GM18858 (cell line): Measurements from ENCODE around the gene RYR2.

ENCODE experiments used
- ATAC-seq: cut with Tn5 transposase; IDR thresholded peaks from one replicate; pipeline ENCODE4 v1.9.1; 2021; ENCODE audit not compliant: unreplicated experiment

RYR2 gene

DNA sequence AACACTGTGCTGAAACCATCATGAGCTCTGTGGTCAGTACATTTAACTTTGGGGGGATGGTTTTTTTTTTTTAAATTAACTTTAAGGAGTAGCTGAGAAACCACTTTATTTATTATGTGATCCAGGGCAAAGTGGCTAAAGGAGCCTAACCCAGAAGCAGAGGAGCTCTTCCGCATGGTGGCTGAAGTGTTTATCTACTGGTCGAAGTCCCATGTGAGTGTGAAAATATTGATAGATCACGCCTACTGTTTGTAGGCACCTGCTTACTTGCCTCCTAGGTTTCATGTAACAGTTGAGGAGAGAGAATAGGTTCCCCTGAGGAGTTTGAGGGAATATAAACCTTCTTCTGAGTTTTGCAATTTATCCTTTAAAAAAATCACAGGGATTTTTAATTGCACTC, 667.4 kb downstream of the RYR2 start:
- ATAC-seq, result no peak

DNA sequence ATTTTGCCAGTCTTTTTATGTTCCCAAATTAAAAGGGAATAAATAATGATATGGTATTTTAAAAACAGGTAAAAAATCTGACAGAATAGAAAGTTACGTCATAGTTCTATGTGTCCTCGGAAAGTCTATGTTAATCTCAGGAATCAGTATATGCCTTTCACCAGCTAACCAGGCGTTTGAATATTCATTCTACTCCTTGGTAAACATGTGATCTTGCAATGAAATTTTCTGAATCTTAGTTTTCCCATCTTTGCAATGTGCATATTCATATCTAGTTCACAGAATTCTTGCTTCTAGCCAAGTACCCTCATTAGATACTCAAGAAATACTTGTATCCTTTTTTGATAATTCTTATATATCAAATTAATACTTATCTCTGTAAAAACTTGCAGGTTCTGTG, 669.3 kb downstream of the RYR2 start:
- no peak for ATAC-seq

DNA sequence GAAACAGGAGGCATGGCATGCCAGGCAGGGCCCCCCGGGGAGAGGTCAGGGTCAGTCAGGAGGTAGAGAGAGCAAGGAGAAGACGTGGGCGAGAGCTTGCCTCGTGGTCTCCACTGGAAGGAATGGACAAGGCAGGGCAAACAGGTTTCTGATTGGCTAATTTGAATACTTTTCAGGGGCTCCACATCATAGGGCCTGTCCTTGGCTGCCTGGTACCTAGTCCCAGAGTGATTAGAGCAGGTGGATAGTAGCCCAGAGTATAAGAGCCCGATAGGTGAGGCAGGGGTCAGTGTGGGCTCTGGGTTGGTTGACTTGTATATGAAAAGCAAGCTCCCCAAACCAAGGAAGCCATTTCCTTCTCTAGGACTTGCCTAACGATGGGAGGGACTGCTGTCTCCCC, 670.1 kb downstream of the RYR2 start:
- ATAC-seq, result no peak

DNA sequence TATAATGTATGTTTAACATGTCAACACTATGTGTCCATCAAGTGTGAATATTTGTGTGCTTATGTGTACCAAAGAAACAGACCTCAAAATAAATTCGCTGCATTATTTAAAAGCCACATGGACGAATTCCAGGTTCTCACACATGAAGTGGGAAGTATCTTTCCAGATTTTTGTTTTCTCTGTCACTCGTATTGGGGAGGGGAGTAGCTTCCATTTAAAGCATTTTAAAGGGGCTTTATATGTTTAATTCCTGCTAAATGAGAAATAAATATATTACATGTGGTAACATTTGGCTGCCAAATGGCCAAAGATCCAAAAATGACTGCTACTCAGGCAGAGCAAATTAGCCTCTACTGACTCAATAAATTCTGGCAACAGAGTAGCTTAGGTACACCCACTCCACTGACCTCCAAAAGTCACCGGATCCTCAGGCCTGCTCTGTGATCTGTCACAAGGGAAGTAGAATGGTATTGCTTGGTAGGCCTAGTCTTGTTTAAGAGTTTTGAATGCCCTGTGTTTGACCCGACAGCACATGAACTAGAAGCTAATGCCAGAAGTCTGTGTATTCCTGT, 670.7 kb downstream of the RYR2 start:
- no peak for ATAC-seq

DNA sequence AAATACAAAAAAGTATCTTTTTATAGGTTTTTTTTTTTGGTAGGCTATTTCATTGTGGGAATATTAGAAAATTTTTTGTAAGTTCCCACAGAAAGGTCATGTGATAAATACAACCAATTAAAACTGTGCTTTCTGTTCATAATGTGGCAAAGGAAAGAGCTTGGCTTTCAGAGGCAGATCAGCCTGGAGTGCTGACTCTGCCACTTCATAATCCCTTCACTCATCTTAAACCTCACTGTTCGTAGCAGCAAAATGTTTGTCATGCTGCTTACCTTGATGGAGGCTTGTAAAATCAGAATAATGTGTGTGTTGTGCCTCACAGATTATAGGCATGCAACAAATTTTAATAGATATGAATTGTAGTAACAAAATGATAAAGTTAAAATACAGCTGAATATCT, 671.9 kb downstream of the RYR2 start:
- no peak for ATAC-seq

DNA sequence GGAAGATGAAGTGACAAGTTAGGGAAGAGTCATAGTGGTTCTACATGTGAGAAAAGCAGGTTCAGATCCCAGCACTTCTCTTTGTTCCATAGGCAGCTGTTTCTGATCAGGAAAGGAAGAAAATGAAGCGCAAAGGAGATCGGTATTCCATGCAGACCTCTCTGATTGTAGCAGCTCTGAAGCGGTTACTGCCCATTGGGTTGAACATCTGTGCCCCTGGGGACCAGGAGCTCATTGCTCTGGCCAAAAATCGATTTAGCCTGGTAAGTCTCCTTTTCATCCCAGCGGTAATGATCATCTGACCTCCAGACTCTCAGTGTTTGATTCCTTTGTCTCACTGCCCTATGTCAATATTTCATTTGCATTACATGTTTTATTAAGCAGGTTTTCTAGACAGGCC, 675.1 kb downstream of the RYR2 start:
- no peak for ATAC-seq

DNA sequence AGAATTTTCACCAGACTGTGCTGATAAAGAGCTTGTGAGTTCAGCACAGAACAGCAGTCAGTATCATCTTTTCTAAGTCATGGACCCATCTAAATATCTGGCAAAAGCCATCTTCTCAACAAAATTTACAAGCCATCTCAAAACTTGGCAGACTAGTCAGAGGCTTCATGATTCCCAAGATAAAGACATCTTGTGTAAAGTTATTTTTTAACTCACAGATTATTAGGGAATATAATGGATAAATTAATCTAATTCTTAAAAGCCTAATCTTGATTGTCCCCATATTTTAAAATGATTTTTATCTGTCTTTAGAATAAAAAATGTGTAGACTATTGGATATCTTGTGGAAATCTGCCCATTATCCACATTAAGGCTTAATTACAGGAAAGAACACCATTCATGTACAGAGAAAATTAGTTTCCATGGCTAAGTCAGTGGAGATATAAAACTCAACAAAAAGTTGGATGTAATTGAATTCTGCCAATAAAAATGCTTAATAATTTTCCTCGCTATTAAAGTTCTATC, 688.9 kb downstream of the RYR2 start:
- ATAC-seq, result no peak

DNA sequence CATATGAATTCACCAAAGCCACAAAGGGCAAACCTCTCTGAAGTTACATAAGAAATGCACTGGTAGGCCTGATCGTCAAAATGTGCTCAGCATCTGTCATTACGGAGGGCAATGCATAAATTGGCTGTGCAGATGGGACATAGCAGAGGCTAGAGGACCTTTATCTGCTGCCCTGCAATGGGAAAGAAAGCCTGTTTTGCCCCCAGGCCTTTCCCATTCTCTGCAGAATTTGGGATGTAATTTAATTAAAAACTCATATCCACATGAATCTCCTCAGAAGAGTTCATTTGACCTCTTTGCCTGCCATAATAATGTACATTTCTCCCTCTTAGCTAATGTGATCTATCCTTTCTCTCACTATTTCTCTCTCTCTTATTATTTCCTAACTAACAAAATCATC, 690.7 kb downstream of the RYR2 start:
- no peak for ATAC-seq

DNA sequence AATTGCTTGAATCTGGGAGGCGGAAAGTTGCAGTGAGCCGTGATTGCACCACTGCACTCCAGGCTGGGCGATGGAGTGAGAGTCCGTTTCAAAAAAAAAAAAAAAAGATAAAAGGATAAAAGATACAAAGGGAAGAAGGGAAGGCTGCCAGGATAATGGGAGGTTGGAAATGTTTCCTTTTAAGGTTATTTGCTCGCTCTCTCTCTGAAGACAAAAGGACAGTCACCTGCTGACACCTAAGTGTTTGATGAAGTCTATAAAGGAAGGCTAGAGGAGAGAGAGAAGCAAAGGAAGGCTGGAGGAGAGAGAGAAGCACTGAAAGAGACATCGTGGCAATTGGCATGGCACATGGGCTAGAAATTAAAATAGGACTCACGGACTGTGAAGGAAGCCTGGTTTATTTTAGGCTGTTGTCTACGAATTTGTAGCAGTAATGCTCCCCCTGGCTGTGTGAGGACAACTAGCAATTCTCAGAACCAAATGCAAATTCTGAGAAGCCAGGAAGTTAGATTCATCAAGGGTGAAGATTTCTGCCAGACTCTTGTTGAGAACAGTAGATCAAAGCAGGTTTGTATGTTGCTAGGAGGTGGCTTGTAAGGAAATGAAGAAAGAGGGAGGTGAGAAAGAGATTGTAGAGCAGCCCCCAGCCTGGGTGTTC, 694.5 kb downstream of the RYR2 start:
- ATAC-seq, result no peak

DNA sequence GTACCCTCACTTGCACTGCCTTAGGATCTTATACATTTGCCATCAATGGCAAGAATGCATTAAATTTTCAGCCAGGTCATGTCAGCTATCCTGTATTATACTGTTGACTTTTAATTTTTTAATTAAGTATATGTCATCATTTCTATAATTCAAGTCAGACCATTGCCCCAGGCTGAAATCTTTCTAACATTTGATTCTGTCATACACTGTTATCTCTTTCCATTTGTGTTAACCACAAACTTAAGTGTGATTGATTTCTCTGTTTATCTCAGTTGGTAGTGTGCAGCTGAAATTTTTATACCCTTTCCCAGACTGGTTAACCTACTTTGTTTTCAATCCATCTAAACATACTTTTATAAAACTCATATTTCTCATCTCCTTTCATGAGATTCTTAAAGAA, 695.5 kb downstream of the RYR2 start:
- ATAC-seq, result no peak

DNA sequence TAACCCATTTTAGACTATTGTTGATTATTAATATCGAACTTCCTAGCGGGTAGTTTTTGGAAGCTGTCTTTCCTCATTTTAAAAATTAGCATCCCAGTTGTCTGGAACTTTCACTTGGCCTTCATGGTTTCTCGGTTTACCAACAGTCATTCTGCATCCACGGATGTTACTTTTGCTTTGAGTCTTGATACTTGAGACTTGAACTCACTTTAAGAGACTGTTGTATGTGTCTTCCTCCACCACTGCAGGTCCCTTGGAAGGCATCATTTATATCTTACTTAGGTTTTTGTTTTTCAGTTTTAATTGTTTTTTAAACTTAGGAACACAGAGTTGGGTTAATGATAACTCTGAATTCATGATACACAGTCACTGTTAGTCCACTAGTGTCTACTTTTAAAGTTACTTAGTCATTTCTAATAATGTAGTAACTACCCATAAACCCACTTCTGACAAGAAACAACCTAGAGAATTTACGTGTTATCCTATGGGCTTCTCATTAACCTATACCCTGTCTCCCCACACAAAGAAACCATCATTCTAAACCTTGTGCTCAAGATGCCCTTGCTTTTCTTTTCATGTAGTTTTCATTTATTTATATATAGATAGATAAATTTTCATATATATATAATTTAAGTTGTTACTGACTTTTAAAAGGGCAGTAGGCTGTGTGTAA, 696.1 kb downstream of the RYR2 start:
- ATAC-seq, result no peak

DNA sequence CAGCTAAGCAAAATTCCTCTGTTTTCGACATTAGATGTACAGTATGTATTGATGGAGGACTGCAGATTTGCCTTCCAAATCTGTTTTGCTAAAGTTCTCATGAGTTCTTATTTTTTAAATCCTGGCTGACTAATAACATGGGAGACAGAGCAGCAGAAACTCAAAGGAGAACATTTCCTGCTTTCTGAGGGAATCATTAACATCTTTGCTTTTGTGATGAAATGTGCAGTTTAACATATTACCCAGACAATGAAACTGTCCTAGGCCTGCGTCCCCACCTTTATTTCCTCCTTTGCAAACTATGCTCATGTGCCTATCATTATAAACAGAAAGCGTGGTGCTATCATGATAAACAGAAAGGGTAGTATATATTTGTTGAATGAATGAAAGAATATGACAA, 698.9 kb downstream of the RYR2 start:
- ATAC-seq, result no peak

DNA sequence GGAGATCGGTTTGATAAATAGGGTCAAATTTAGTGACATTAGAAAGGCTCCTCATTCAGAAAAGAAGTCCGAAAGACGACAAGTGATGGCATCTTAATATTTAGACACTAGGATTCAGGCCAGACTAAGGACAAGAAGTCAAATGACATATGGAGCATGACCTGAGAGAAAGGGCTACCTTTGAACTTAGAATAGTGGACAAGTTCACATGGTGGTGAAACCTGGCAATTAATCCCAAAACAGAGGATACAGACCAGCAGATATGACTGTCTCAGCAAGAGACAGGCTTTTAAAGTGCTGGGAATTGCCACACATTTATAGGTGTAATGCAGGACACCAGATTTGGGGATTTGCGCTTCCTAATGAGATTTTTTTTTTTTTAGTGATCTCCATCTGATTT, 703.6 kb downstream of the RYR2 start:
- ATAC-seq, result no peak

DNA sequence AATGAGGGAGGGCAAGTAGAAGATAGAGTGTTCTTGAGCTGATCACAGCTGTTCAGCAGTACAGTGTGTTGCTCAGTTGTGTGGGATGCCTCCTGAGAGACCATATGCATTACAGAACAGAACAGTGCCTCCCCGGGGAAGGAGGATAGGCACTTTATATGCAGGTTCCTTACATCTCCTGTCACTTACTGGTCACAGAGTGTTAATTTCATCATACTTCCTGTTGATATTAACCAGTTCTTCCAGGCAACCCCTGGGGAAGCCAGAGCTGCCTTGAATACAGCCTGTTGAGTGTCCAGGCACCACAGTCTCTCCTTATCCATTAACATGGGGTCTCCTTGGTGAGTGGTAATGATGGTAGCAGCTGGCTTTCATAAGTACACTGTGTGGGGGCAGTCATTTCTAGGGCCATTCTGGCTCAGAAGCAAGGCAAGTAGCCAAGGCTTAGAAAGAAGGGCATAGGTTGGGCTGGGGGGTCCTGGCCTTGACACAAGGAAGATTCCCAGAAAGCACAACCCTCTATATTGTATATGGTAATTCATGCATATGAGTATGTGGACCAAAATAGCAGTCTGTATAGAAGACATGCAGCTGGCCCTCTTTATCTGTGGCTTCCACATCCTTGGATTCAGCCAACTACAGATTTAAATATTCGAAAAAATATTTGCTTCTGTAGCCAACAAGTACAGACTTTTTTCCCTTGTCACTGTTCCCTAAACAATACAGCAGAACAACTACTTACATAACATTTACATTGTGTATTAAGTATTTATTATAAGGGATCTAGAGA, 706.4 kb downstream of the RYR2 start:
- no peak for ATAC-seq

DNA sequence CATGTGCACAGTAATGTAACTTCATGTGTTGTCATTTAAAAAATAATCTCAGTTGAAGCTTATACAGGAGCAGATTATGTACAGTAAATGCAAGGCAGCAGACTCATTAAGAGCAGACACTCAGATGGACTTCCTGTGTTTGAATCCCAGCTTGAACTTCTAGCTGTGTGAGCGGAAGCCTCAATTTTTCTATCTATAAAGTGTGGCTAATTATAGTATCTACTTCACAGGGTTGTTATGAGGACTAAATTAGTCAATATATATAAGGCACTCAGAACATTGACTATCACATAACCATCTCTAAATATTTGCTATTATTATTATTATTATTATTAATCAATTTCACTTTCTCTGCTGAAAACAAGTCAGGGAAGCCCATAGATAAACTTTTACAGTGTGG, 707.1 kb downstream of the RYR2 start:
- ATAC-seq, result no peak

DNA sequence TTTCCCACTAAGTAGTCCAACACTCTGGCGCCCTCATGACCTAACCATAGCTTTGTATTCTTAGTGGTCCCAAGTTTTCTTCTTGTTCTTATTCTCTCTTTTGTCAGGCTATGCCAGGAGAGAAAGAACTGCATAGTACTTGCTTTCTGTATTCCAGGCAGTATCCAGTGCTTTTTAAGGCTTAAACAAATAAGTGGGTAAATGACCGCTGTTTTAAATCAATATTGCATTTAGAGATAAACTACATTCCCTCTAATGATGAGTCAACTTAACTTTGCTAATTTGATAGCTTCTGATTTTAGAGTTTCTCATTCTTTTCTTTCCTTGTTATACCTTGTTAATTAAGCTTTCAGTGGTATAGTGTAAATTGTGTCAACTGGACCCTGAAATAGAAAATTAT, 709.1 kb downstream of the RYR2 start:
- ATAC-seq, result no peak

DNA sequence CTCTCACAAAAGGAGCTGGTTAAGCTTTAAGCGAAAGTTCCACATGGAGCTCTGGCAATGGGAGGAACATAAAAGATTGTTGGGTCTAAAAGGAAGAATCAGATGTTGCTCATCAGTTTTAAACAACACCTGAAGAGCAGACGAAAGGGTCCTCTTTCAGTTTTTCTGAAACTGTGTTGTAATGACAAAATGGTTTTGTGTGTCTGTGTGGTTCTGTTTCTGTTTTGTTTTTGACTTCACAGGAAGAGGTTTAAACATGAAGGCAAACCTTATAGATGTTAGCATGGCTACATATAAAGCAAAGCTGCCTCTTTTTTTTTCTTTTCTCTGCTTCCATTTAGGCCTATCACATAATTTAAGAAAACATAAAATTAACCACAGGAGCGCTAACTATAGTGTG, 712.6 kb downstream of the RYR2 start:
- ATAC-seq, result no peak

DNA sequence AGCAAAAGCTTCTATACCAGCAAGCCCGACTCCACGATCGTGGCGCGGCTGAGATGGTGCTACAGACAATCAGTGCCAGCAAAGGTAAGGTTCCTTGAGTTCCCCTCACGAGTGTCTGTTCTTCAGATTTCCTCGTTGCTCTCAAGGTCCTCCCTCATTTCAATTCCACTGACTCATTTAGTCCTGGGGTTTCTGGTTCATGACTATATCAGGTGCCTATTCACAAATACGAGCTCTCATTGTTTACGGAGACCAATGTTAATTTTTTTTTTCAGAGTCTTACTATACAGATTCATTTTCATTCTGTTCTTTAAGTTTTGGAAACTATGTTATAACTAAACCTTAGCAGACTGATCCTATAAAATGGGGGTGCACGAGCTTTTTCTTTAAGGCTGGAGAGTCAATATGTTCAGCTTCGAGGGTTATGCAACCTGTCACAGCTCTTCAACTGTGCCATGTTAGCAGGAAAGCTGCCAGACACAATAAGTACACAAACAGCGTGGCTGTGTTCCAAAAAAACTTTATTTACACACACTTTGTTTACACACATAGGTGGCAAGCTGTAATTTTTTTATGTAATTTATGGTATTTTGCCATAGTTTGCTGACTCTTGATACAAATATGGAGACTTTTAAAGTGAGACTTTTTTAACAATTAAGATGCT, 714.5 kb downstream of the RYR2 start:
- no peak for ATAC-seq

DNA sequence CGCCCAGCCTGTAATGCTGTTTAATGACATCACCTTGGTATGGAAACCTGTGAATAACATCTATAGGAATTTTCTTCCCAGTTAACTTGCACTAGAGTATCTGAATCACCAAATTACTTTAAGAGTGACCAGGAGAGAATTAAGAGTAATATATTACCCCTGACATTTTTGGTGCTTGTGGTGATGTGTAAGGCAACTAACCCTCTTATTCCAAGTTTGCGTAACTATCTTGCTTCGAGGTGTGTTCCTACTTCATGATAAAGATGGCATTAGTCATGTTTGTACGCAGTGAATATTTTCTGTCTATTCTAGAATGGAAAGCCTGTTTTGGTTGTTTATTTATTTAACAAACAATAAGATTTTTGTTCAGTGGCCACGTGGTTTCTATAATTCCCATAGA, 717.4 kb downstream of the RYR2 start:
- ATAC-seq, result no peak

DNA sequence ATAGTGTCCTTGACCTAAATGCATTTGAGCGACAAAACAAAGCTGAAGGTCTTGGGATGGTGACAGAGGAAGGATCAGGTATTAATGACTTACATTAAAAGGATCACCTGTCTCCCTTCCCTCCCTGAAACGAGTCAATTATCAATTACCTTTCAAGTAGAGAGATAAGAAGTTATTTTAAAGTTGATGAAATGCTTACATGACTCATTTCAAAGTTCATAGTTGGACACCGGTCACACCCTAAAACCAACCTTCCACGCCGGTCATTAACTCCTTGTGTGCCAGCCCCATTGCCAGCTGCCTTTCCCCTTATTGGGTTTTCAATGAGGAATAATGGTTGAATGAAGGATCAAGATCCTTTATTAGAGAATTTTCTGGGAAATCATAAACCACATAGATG, 719.0 kb downstream of the RYR2 start:
- no peak for ATAC-seq

DNA sequence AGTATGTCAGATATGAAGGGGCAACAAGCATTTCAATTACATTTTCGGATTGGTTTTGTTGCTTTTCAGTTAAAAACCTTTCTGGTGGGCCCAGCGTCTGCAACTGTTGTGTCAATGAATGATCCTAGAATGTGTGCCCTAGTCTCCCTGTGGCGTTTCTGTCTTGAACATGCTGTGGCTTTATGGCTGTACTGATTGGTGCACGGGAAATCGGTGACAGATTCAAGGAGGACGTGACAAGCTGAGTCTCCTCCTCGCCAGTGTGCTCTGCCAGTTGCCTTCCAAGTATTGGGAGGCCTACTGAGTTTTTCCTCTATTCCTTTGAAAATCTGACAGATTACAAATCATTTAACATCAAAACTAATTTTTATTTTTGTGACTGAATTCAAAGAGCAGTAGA, 721.2 kb downstream of the RYR2 start:
- ATAC-seq, result no peak
